ENCODE results near the gene PRDM12. TPM values are rescaled to one million over a fixed set of nuclear protein-coding genes. Genes with fewer than 3 reads are reported as not detected.
A peak's percentile ranks its signal among the peaks of the same experiment; 100 is the strongest.

PRDM12 gene
- total RNA-seq, 1 donor from 2014 or later: 0.21 TPM

DNA sequence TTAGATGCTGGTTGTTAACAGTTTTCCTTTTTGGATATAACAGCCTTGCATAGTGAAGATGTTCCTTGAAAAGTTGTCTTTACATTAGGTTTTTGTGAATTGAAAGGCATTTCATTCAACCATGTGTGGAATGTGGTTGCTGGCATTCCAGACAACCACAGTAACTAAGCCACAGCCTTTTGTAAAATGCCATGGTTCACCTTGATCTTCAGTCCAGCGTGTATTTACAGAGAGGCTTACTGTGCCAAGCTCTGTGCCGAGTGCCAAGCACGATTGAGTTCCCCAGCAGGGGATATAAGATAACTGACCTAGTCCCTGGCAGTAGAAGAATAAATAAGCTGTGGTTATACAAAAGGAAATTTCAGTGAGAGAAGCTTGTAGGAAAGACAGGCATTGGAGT lies 34.1 kb downstream of the PRDM12 start:
- Mint-ChIP-seq H3K27ac (no peak overlapping the region), H3K4me1 (peaks cover 27% of the 10 kb centered on the region), H3K9me3 (no peaks in the 10 kb centered on the region), H3K27me3 (no peaks in the 10 kb centered on the region), H3K36me3 (ENCODE audit: low read depth) (peaks cover 71% of the 10 kb centered on the region), H3K4me3 (no peak overlapping the region)
- intact Hi-C loops (cut with micrococcal nuclease): loop anchor here (10.0 kb wide), 1 partner anchor 426 kb away; the partner anchor contains the start of gene NUP214
- no peak for DNase-seq

GRCh38 chr9:130699047-130699446 lies 34.7 kb downstream of the PRDM12 start:
- H3K4me3 Mint-ChIP-seq: no peak overlapping the region
- H3K4me1 Mint-ChIP-seq: peaks cover 27% of the 10 kb centered on the region
- no peak for DNase-seq
- no peaks in the 10 kb centered on the region for H3K9me3 Mint-ChIP-seq
- no peaks in the 10 kb centered on the region for H3K27me3 Mint-ChIP-seq
- peaks cover 77% of the 10 kb centered on the region for H3K36me3 Mint-ChIP-seq (ENCODE audit: low read depth)
- intact Hi-C loops (cut with micrococcal nuclease): loop anchor here (10.0 kb wide), 1 partner anchor 426 kb away; the partner anchor contains the start of gene NUP214
- H3K27ac Mint-ChIP-seq: peak overlapping the region; percentile 8

GRCh38 chr9:130701059-130702022 lies 36.9 kb downstream of the PRDM12 start:
- H3K4me3 Mint-ChIP-seq: no peak overlapping the region
- intact Hi-C loops (cut with micrococcal nuclease): no loop called here
- DNase-seq: peak; percentile 91
- H3K27ac Mint-ChIP-seq: no peak overlapping the region
- H3K36me3 Mint-ChIP-seq (ENCODE audit: low read depth): peaks cover 73% of the 10 kb centered on the region
- H3K27me3 Mint-ChIP-seq: no peaks in the 10 kb centered on the region
- H3K9me3 Mint-ChIP-seq: no peaks in the 10 kb centered on the region
- H3K4me1 Mint-ChIP-seq: peaks cover 16% of the 10 kb centered on the region

GRCh38 chr9:130703501-130703900 lies 39.1 kb downstream of the PRDM12 start:
- H3K4me1 Mint-ChIP-seq: peaks cover 11% of the 10 kb centered on the region
- no peaks in the 10 kb centered on the region for H3K27me3 Mint-ChIP-seq
- H3K9me3 Mint-ChIP-seq: no peaks in the 10 kb centered on the region
- H3K27ac Mint-ChIP-seq: no peak overlapping the region
- H3K36me3 Mint-ChIP-seq (ENCODE audit: low read depth): peaks cover 59% of the 10 kb centered on the region
- no peak for DNase-seq
- intact Hi-C loops (cut with micrococcal nuclease): no loop called here
- H3K4me3 Mint-ChIP-seq: no peak overlapping the region

GRCh38 chr9:130707225-130707976 lies 43.0 kb downstream of the PRDM12 start:
- no peak overlapping the region for H3K4me3 Mint-ChIP-seq
- no peak overlapping the region for H3K27ac Mint-ChIP-seq
- H3K9me3 Mint-ChIP-seq: no peaks in the 10 kb centered on the region
- peaks cover 29% of the 10 kb centered on the region for H3K36me3 Mint-ChIP-seq (ENCODE audit: low read depth)
- peak; percentile 89 for DNase-seq
- H3K27me3 Mint-ChIP-seq: no peaks in the 10 kb centered on the region
- intact Hi-C loops (cut with micrococcal nuclease): loop anchor here (1.0 kb wide), 1 partner anchor 156 kb away; no protein-coding TSS in a partner anchor
- peaks cover 6% of the 10 kb centered on the region for H3K4me1 Mint-ChIP-seq

- no peaks in the 10 kb centered on the region for H3K9me3 Mint-ChIP-seq
- H3K27me3 Mint-ChIP-seq: no peaks in the 10 kb centered on the region
- no peak for DNase-seq
- H3K4me3 Mint-ChIP-seq: no peak overlapping the region
- H3K36me3 Mint-ChIP-seq (ENCODE audit: low read depth): peaks cover 7% of the 10 kb centered on the region
- no peak overlapping the region for H3K27ac Mint-ChIP-seq
- peaks cover 29% of the 10 kb centered on the region for H3K4me1 Mint-ChIP-seq
- intact Hi-C loops (cut with micrococcal nuclease): loop anchor here (5.0 to 10.0 kb wide), 3 partner anchors 56 to 231 kb away; partner anchors contain the start of gene ABL1
Measured at GRCh38 chr9:130710822-130711352, 46.5 kb downstream of the PRDM12 start.

DNA sequence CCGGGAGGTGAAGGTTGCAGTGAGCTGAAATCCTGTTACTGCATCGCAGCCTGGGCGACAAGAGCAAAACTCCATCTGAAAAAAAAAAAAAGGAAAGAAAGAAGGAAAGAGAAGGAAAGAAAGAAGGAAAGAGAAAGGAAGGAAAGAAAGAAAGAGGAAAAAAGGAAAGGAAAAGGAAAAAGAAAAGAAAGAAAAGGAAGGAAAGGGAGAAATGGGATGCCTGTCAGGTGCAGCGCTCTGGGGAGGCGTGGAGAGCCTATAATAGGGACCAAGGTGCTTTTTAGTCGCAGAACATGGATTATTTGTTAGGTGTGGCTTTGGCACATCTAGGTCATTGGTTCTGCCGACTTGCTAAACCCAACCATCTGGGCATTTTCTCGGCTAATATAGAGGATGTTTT lies 47.1 kb downstream of the PRDM12 start:
- H3K4me3 Mint-ChIP-seq: peak overlapping the region; percentile 17
- intact Hi-C loops (cut with micrococcal nuclease): loop anchor here (5.0 to 10.0 kb wide), 3 partner anchors 56 to 231 kb away; partner anchors contain the start of gene ABL1
- H3K9me3 Mint-ChIP-seq: no peaks in the 10 kb centered on the region
- no peak overlapping the region for H3K27ac Mint-ChIP-seq
- DNase-seq: no peak
- H3K36me3 Mint-ChIP-seq (ENCODE audit: low read depth): peaks cover 3% of the 10 kb centered on the region
- H3K4me1 Mint-ChIP-seq: peaks cover 29% of the 10 kb centered on the region
- H3K27me3 Mint-ChIP-seq: no peaks in the 10 kb centered on the region

GRCh38 chr9:130712564-130713285 lies 48.3 kb downstream of the PRDM12 start:
- Mint-ChIP-seq H3K27ac (peak overlapping the region; percentile 94), H3K36me3 (ENCODE audit: low read depth) (no peaks in the 10 kb centered on the region), H3K4me1 (peaks cover 25% of the 10 kb centered on the region), H3K27me3 (no peaks in the 10 kb centered on the region), H3K4me3 (peak overlapping the region; percentile 96), H3K9me3 (no peaks in the 10 kb centered on the region)
- intact Hi-C loops (cut with micrococcal nuclease): loop anchor here (1.0 to 10.0 kb wide), 5 partner anchors 19 to 230 kb away; partner anchors contain the start of genes ABL1 and EXOSC2
- DNase-seq: peak; percentile 98

DNA sequence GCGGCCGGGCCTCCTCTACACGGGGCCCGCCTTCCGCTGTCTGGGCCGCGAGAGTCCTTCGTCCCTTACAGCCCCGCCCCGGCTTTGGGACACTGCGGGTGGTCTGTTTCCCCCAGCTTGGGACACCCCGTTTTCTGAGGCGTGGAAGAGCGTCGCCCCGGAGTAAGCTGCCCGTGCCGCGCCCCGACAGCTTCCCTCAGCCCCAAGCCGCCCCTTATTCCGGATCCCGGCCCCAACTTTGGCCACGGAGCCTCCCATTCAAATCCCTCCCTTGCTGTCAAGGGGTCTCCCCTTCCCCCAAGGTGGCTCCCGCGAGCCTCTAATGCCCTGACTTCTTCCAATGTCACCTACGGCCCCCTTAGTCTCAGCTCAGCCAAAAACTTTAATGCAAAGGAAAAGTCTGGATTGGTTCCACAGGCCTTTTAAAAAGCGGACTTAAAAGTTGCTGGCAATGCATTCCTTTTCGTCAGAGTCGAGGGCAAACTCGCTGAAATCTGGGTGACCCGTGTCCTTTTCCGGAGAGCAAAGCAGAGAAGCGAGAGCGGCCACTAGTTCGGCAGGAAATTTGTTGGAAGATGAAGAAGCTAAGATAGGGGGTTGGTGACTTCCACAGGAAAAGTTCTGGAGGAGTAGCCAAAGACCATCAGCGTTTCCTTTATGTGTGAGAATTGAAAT lies 49.0 kb downstream of the PRDM12 start:
- Mint-ChIP-seq H3K36me3 (ENCODE audit: low read depth) (no peaks in the 10 kb centered on the region), H3K27ac (peak overlapping the region; percentile 91), H3K4me1 (peaks cover 25% of the 10 kb centered on the region), H3K4me3 (peak overlapping the region; percentile 96), H3K27me3 (no peaks in the 10 kb centered on the region), H3K9me3 (no peaks in the 10 kb centered on the region)
- intact Hi-C loops (cut with micrococcal nuclease): loop anchor here (1.0 to 10.0 kb wide), 4 partner anchors 54 to 229 kb away; partner anchors contain the start of gene ABL1
- DNase-seq: peak; percentile 70

DNA sequence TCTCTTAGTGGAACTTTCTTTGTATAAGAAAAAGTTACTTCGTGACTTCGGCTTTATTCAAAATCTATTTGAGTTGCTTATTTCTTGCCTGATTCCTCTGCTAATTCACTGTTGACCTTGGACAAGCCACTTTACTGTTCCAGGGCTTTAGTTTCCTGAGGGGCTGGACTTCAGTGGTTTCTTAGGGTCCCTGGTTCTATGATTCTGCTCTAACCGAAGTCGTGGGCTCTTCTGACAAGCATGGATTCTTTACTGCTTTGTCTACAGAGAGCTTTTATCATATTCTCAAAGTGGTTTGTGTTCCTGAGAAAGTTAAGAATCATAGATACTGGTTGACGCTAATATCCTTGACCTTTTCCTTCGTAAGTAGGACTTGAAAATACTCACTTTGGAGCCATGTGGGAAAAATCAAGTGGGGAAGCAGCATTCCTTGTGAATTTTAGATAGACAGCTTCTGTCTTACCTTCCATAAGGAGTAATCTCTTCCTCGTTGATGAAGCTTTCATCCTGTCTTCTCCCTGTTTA lies 50.3 kb downstream of the PRDM12 start:
- no peaks in the 10 kb centered on the region for H3K9me3 Mint-ChIP-seq
- no peak for DNase-seq
- intact Hi-C loops (cut with micrococcal nuclease): loop anchor here (5.0 to 10.0 kb wide), 3 partner anchors 53 to 228 kb away; partner anchors contain the start of gene ABL1
- no peaks in the 10 kb centered on the region for H3K27me3 Mint-ChIP-seq
- H3K4me3 Mint-ChIP-seq: peak overlapping the region; percentile 96
- H3K4me1 Mint-ChIP-seq: peaks cover 25% of the 10 kb centered on the region
- H3K36me3 Mint-ChIP-seq (ENCODE audit: low read depth): peaks cover 2% of the 10 kb centered on the region
- H3K27ac Mint-ChIP-seq: peak overlapping the region; percentile 41

GRCh38 chr9:130715270-130715669 lies 50.9 kb downstream of the PRDM12 start:
- Mint-ChIP-seq H3K36me3 (ENCODE audit: low read depth) (peaks cover 4% of the 10 kb centered on the region), H3K27me3 (no peaks in the 10 kb centered on the region), H3K4me3 (peak overlapping the region; percentile 96), H3K27ac (no peak overlapping the region), H3K9me3 (no peaks in the 10 kb centered on the region), H3K4me1 (peaks cover 25% of the 10 kb centered on the region)
- no peak for DNase-seq
- intact Hi-C loops (cut with micrococcal nuclease): loop anchor here (10.0 kb wide), 1 partner anchor 120 kb away; the partner anchor contains the start of gene ABL1

GRCh38 chr9:130718562-130718961 lies 54.2 kb downstream of the PRDM12 start:
- H3K27ac Mint-ChIP-seq: no peak overlapping the region
- peaks cover 4% of the 10 kb centered on the region for H3K36me3 Mint-ChIP-seq (ENCODE audit: low read depth)
- DNase-seq: no peak
- intact Hi-C loops (cut with micrococcal nuclease): loop anchor here (10.0 kb wide), 1 partner anchor 116 kb away; the partner anchor contains the start of gene ABL1
- peaks cover 23% of the 10 kb centered on the region for H3K4me1 Mint-ChIP-seq
- H3K4me3 Mint-ChIP-seq: no peak overlapping the region
- H3K27me3 Mint-ChIP-seq: no peaks in the 10 kb centered on the region
- no peaks in the 10 kb centered on the region for H3K9me3 Mint-ChIP-seq

Data from activated CD4-positive, alpha-beta T cell treated with anti-CD3 and anti-CD28 coated beads, Interleukin-2, amount 10 ng/mL, durations not matched to agents 24 days and 14 days (primary cell).